Measurements from ENCODE around the gene MPZL2. TPM values are rescaled to one million over a fixed set of nuclear protein-coding genes. Genes with fewer than 3 reads are reported as not detected.

MPZL2 gene
- total and polyA plus RNA-seq, 2 donors, result 44.2 to 62.8 TPM

DNA sequence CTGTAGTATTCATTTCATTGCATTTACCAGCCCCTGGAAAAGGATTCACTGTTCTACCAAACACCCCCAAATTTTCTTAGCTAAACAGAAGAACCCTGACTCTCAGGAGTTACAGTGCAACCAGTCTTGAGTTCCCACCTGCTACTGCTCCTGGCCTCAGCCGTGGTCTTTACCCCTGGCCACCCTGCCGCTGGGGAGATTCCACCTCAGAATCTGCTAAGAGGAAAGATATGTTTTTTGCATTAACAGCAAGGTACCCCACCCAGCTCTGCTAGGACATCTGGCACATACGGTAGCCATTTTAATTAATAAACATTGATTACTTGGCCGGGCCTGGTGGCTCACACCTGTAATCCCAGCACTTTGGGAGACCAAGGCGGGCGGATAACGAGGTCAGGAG is 48.3 kb downstream of the MPZL2 start:
- Histone ChIP-seq H3K36me3 (ENCODE audit: insufficient read depth) (no peaks in the 10 kb centered on the region), H3K27ac (ENCODE audit: low read depth) (no peak overlapping the region), H3K4me3 (ENCODE audit: low read depth, low read length) (no peak overlapping the region), H3K4me1 (ENCODE audit: insufficient read depth) (no peaks in the 10 kb centered on the region)
- 89% methylated on average over 7 of the region's 7 CpGs for WGBS
- no peak for DNase-seq (ENCODE audit: extremely low spot score)

DNA sequence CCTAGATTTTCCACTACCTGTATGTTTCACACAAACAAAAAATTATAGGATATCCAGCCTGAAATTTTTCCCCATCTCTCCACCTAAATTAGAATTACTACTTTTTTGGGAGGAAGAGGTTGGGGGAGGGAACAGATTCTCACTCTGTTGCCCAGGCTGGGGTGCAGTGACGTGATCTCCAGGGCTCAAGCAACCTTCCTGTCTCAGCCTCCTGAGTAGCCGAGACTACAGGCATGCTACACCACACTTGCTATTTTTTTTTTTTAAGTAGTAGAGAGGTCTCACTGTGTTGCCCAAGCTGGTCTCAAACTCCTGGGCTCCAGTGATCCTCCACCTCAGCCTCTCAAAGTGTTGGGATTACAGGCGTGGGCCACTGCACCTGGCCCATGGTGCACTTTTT is 48.8 kb downstream of the MPZL2 start:
- 70% methylated on average over 3 of the region's 3 CpGs for WGBS
- no peak overlapping the region for H3K4me3 ChIP-seq (ENCODE audit: low read depth, low read length)
- H3K27ac ChIP-seq (ENCODE audit: low read depth), result no peak overlapping the region
- no peaks in the 10 kb centered on the region for H3K36me3 ChIP-seq (ENCODE audit: insufficient read depth)
- no peaks in the 10 kb centered on the region for H3K4me1 ChIP-seq (ENCODE audit: insufficient read depth)
- no peak for DNase-seq (ENCODE audit: extremely low spot score)

DNA sequence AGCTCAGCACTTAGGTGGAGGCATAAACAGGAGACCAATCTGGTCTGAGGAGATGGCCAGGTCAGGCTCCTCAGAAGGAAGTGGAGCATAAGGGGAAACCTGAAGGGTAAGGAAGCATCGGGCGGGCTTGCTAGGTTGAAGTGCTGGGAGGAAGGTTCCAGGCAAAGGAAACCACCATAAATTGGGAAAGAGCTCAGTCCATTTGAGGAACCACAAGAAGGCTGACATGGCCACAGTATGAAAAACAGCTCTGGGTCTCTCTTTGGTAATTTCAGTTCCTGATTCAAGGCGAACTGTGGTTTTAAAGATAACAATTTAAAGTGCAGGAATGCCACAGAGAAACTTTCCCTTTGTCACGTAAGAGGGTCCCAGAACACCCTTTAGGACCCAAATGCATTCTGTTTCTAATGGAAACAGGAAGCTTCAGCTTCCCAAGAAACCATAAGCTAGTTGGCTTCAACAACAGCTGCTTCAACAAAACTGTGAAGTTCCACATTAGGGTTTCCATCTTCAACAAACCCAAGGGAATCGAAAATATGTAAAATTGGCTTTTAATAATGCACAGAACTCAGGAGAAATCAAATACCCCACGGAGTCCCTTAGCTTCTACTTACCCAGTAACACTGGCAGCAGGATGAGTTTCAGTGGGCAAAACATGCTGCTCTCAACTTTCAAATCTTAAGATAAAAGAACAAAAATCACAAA is 49.7 kb downstream of the MPZL2 start:
- WGBS, result 57% methylated on average over 6 of the region's 6 CpGs
- Histone ChIP-seq H3K36me3 (ENCODE audit: insufficient read depth) (no peaks in the 10 kb centered on the region), H3K4me3 (ENCODE audit: low read depth, low read length) (no peak overlapping the region), H3K4me1 (ENCODE audit: insufficient read depth) (no peaks in the 10 kb centered on the region), H3K27ac (ENCODE audit: low read depth) (no peak overlapping the region)
- no peak for DNase-seq (ENCODE audit: extremely low spot score)

DNA sequence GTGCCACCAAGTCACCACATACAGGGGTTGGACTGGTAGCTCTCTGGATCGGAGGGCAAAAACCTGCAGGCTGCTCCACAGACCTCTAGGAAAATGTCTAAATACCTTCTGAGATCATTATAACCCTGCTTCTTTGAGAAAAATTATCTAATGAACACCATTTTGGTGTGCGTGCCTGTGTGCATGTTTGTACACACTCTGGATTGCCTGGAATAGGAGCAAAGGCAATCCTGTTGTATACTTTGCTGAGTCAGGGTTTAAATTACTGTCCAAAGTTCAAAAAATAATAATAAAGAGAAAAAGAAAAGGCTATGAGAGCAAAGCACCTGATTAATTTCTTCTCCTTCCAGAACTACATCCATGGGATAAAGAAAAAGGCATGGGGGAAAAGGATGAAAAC is 50.3 kb downstream of the MPZL2 start:
- 86% methylated on average over 2 of the region's 2 CpGs for WGBS

DNA sequence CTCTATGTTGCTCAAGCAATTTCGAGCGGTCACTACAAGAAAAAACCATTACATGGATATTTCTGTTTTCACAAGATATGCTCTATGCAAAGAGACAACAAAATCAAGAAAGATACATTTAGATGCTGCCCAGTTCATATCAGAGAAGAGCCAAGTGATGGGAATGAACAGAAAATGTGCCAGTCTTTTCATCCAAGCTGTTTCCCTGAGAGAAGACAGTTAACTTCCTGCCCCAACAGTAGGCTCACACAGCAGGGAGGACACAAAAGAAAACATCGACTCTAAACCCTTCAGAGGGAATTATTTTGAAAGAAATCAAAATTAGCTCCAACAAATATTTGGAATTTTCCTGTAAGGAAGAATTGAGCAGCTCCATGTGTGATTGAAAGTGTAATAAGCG is 50.9 kb downstream of the MPZL2 start:
- no peak for DNase-seq (ENCODE audit: extremely low spot score)
- Histone ChIP-seq H3K4me1 (ENCODE audit: insufficient read depth) (no peaks in the 10 kb centered on the region), H3K27ac (ENCODE audit: low read depth) (no peak overlapping the region), H3K4me3 (ENCODE audit: low read depth, low read length) (no peak overlapping the region), H3K36me3 (ENCODE audit: insufficient read depth) (no peaks in the 10 kb centered on the region)
- WGBS, result 75% methylated on average over 4 of the region's 4 CpGs

More for the DNA sequence above, 50.3 kb downstream of the MPZL2 start:
- Histone ChIP-seq H3K4me1 (ENCODE audit: insufficient read depth) (no peaks in the 10 kb centered on the region), H3K4me3 (ENCODE audit: low read depth, low read length) (no peak overlapping the region), H3K36me3 (ENCODE audit: insufficient read depth) (no peaks in the 10 kb centered on the region), H3K27ac (ENCODE audit: low read depth) (no peak overlapping the region)
- no peak for DNase-seq (ENCODE audit: extremely low spot score)

DNA sequence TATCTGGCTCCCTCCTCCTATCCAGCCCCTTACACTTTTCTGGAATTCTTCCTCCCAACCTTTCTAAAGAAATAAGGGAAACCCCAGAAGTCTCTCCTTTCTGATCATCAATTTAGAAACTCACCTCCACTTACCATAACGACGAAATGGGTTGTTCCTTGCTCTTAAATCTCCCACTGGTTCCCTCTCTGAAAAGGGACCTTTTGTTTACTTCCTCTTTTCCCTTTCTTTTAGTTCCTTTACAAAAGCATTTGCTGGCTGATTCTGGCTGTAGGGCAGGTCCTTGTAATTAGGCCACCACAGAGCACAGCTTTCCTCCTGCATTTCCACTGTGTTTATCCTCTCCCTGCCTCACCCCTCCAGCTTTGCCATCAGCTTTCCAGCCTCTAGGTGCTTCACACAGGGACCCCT is 51.3 kb downstream of the MPZL2 start:
- 79% methylated on average over 2 of the region's 2 CpGs for WGBS
- no peaks in the 10 kb centered on the region for H3K36me3 ChIP-seq (ENCODE audit: insufficient read depth)
- no peak for DNase-seq (ENCODE audit: extremely low spot score)

DNA sequence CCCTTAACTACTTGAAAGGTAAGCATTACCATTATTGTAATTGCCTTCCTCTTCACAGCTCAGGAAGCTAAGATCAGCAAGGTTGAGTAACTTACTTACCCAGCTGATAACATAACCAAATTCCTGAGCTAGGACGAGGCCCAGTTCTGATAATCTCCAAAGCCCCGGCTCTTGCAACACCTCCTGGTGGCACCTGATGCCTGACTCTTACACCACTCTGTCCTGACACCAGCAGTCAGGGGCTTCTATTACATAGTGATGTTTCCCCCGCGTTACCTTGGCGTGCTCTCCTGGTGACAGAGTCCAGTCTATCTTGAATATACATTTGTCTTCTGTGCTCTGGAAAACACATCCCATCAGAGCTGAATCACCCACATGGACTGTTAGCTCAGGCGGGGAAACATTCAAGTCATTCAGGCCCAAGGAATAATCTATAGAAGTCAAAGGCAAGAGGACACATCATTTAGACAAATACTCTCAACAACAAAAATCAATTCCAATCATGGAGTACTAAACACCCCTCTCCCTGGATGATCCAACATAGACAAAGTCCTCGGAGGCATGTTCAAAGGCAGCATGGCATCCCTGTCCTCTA is 51.9 kb downstream of the MPZL2 start:
- 75% methylated on average over 7 of the region's 7 CpGs for WGBS
- Histone ChIP-seq H3K4me3 (ENCODE audit: low read depth, low read length) (no peak overlapping the region), H3K36me3 (ENCODE audit: insufficient read depth) (no peaks in the 10 kb centered on the region), H3K4me1 (ENCODE audit: insufficient read depth) (no peaks in the 10 kb centered on the region), H3K27ac (ENCODE audit: low read depth) (no peak overlapping the region)
- no peak for DNase-seq (ENCODE audit: extremely low spot score)

More for the DNA sequence above, 51.3 kb downstream of the MPZL2 start:
- no peak overlapping the region for H3K27ac ChIP-seq (ENCODE audit: low read depth)
- no peaks in the 10 kb centered on the region for H3K4me1 ChIP-seq (ENCODE audit: insufficient read depth)
- no peak overlapping the region for H3K4me3 ChIP-seq (ENCODE audit: low read depth, low read length)

DNA sequence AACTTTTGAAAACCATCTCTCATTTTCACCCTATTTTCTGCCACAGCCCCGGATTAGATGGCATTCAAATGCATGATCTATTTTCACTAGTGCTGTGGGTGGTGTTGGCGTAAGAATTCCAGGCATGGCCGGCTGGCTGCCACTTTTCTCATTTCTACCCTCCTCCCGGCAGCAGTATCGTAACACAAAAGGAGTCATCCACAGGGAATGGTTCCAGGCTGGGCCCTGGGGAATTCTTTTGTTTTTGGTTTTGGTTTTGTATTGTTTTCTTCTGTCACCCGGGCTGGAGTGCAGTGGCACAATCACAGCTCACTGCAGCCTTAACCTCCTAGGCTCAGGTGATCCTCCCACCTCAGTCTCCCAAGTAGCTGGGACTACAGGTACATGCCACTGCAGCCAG is 53.1 kb downstream of the MPZL2 start:
- Histone ChIP-seq H3K27ac (ENCODE audit: low read depth) (no peak overlapping the region), H3K4me3 (ENCODE audit: low read depth, low read length) (no peak overlapping the region), H3K36me3 (ENCODE audit: insufficient read depth) (no peaks in the 10 kb centered on the region), H3K4me1 (ENCODE audit: insufficient read depth) (no peaks in the 10 kb centered on the region)
- 40% methylated on average over 6 of the region's 6 CpGs for whole genome bisulfite sequencing
- no peak for DNase-seq (ENCODE audit: extremely low spot score)

DNA sequence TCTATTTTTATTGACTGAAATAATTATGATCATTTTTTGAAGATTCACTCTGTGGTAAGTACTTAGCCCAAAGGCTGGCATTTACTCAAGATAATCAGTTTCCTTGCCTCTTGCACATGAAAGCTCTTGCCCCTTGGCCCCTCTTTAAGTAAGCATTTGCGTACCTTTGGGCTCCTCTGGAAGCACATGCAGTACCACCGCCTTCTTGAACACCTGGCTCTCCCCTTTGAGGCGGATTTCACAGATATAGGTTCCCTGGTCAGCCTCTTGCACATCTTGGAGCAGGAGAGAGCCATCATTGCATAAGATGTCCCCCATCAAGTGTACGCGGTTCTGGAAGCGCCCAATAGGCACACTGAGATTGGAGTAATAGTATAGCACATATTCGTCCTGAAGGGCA is 53.8 kb downstream of the MPZL2 start:
- H3K27ac ChIP-seq (ENCODE audit: low read depth), result no peak overlapping the region
- H3K36me3 ChIP-seq (ENCODE audit: insufficient read depth), result no peaks in the 10 kb centered on the region
- no peak overlapping the region for H3K4me3 ChIP-seq (ENCODE audit: low read depth, low read length)
- H3K4me1 ChIP-seq (ENCODE audit: insufficient read depth), result no peaks in the 10 kb centered on the region
- DNase-seq (ENCODE audit: extremely low spot score), result no peak
- 91% methylated on average over 7 of the region's 7 CpGs for WGBS

DNA sequence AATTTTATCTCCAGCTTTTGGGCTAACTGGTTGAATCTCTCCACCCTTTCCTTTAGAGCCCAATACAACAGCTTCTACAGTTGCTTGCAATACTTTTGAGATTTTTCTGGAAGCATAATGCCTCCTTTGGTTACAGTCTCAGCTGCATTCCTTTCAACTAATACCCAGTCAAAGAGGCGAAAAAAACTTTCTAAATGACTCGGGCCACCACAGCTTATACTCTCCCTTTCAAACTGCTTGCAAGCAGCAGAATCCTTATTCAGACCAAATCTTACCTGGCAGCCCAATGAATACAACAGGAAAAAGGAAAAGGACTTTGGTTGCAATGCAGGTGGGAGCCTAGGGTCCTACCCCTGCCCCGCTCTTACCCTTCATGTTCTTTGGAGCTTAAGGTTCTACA is 55.1 kb downstream of the MPZL2 start:
- no peak overlapping the region for H3K4me3 ChIP-seq (ENCODE audit: low read depth, low read length)
- H3K36me3 ChIP-seq (ENCODE audit: insufficient read depth), result no peaks in the 10 kb centered on the region
- H3K4me1 ChIP-seq (ENCODE audit: insufficient read depth), result no peaks in the 10 kb centered on the region
- WGBS, result 79% methylated on average over 3 of the region's 3 CpGs
- no peak for DNase-seq (ENCODE audit: extremely low spot score)
- H3K27ac ChIP-seq (ENCODE audit: low read depth), result no peak overlapping the region

DNA sequence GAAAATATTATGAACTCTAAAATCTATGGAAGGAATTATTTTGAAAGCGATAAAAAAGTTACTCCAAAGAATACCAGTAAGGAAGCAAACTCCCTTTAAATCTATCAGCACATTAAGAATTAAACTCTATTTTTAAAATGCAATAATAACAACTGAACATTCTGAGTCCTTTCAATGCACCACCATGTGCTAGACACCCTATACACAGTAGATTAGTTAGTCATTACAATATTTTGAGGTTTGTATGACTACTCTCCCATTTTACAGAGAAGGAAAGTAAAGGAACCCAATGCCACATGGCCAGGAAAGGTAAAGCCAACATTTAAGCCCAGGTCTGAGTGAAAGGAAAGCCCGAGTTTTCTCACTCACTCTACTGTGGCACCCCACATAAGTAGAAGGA is 57.0 kb downstream of the MPZL2 start:
- no peaks in the 10 kb centered on the region for H3K4me1 ChIP-seq (ENCODE audit: insufficient read depth)
- WGBS, result 93% methylated on average over 2 of the region's 2 CpGs
- H3K27ac ChIP-seq (ENCODE audit: low read depth), result no peak overlapping the region
- no peak for DNase-seq (ENCODE audit: extremely low spot score)
- H3K4me3 ChIP-seq (ENCODE audit: low read depth, low read length), result no peak overlapping the region
- H3K36me3 ChIP-seq (ENCODE audit: insufficient read depth), result no peaks in the 10 kb centered on the region

DNA sequence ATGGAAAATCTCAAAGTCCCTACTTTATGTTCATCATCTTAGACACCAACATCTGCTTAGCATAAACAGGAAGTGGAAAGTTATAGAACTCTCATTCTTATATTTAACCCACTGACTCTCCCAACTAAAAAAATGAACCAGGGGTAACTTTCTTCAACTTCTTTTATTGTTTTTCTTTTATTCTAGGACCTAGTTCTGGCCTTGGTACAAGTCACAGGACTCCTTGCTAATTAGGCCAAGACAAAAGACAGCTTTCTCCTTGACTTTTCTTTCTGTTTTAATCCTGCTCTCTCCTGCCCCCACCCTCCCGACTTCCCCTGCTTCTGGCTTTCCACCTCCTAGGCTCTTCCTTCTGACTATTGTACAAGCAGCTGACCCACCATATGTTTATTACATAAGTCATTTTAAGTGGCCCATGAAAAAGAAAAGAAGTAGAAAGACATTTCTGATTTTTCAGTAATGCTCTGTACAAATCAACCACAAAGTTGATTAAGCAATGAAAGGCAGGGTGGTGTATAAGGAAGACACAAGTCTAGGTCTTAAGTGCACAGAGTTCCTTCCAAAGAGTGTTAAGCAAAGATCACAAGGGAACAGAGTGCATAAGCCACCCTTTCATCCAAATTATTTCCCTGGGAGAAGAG is 57.6 kb downstream of the MPZL2 start:
- 25% methylated on average over 1 of the region's 1 CpG for WGBS
- Histone ChIP-seq H3K4me1 (ENCODE audit: insufficient read depth) (no peaks in the 10 kb centered on the region), H3K4me3 (ENCODE audit: low read depth, low read length) (no peak overlapping the region), H3K36me3 (ENCODE audit: insufficient read depth) (no peaks in the 10 kb centered on the region), H3K27ac (ENCODE audit: low read depth) (no peak overlapping the region)
- DNase-seq (ENCODE audit: extremely low spot score), result no peak

DNA sequence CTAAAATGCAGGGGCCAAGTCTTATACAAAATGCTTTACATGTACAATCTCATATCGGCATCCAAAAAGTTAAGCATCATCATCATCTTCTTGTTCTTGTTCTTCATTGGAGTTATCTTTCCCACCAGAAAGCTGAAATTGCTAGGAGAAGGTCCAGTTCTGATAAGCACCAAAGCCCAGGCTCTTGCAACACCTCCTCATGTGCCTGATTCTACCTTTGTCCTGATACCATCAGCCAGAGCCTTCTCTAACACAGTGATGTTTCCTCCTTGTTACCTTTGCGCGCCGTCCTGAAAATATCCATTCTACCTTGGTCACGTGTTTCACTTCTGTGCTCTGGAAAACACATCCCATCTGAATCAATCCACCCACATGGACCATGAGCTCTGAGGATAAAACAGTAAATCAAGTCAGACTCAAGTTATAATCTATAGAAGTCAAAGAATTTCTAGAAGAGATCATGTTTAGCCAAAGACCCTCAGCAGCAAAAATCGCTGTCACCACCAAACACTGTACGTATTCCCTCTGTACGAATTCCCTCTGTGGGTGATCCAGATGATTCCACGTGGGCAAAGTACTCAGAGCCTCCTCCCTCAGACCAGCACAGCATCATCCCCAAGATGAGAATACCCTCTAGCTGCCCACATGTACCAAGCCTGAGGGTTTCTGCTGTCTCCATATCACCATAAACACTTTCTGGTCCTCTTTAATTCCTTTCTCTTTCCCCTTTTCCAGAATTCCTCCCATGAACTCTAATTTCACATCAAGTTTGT is 58.3 kb downstream of the MPZL2 start:
- DNase-seq (ENCODE audit: extremely low spot score), result no peak
- H3K27ac ChIP-seq (ENCODE audit: low read depth), result no peak overlapping the region
- 81% methylated on average over 9 of the region's 9 CpGs for WGBS
- no peak overlapping the region for H3K4me3 ChIP-seq (ENCODE audit: low read depth, low read length)
- no peaks in the 10 kb centered on the region for H3K36me3 ChIP-seq (ENCODE audit: insufficient read depth)
- H3K4me1 ChIP-seq (ENCODE audit: insufficient read depth), result no peaks in the 10 kb centered on the region

Measured in urinary bladder (tissue), 4 donors.